Immature natural killer cell (primary cell): ENCODE data around the gene GLRX2. TPM values are rescaled to one million over a fixed set of nuclear protein-coding genes. Genes with fewer than 3 reads are reported as not detected.

Source experiments
- DNase-seq, 3 donors: peaks; one replicate each; pipeline ENCODE4 v3.0.0; 2022; ENCODE audit warnings: mixed read lengths in 1 of 3
- H3K27ac Mint-ChIP-seq, 6 donors: one replicate each; pipeline ENCODE4 v1.8.0; 2020; ENCODE audit warnings: mixed read lengths in 6 of 6, mild to moderate bottlenecking in 5 of 6, inconsistent platforms in 4 of 6, moderate library complexity in 3 of 6
- H3K27me3 Mint-ChIP-seq, 3 donors: one replicate each; pipeline ENCODE4 v1.8.0; 2020 to 2021; ENCODE audit warnings: low read depth in 3 of 3, mild to moderate bottlenecking in 3 of 3, mixed read lengths in 3 of 3, moderate library complexity in 3 of 3, inconsistent platforms in 1 of 3
- H3K36me3 Mint-ChIP-seq, 3 donors: one replicate each; pipeline ENCODE4 v1.8.0; 2020; ENCODE audit warnings: mixed read lengths in 3 of 3, inconsistent platforms in 2 of 3, mild to moderate bottlenecking in 2 of 3
- H3K4me1 Mint-ChIP-seq, 2 donors: one replicate each; pipeline ENCODE4 v1.8.0; 2020; ENCODE audit warnings: inconsistent platforms in 2 of 2, mild to moderate bottlenecking in 2 of 2, mixed read lengths in 2 of 2, moderate library complexity in 1 of 2
- H3K4me3 Mint-ChIP-seq, 5 donors: one replicate each; pipeline ENCODE4 v1.8.0; 2020; ENCODE audit warnings: mild to moderate bottlenecking in 5 of 5, mixed read lengths in 5 of 5, inconsistent platforms in 3 of 5, moderate library complexity in 3 of 5
- H3K9me3 Mint-ChIP-seq, 6 donors: one replicate each; pipeline ENCODE4 v1.8.0; 2020; ENCODE audit warnings: mild to moderate bottlenecking in 6 of 6, mixed read lengths in 6 of 6, inconsistent platforms in 4 of 6, moderate library complexity in 3 of 6
- polyA plus RNA-seq, 3 donors: library from polyadenylated mRNA; unstranded; fragments of 300-500 nt; fragmentation: Illumina TruSeq; gene quantifications; one replicate each; pipeline ENCODE4 v1.2.3, GENCODE V29; 2021

GLRX2 gene, protein sequence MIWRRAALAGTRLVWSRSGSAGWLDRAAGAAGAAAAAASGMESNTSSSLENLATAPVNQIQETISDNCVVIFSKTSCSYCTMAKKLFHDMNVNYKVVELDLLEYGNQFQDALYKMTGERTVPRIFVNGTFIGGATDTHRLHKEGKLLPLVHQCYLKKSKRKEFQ
- polyA plus RNA-seq = 10 to 100 TPM; 12.6 to 21.2 (median 17.5) TPM

DNA sequence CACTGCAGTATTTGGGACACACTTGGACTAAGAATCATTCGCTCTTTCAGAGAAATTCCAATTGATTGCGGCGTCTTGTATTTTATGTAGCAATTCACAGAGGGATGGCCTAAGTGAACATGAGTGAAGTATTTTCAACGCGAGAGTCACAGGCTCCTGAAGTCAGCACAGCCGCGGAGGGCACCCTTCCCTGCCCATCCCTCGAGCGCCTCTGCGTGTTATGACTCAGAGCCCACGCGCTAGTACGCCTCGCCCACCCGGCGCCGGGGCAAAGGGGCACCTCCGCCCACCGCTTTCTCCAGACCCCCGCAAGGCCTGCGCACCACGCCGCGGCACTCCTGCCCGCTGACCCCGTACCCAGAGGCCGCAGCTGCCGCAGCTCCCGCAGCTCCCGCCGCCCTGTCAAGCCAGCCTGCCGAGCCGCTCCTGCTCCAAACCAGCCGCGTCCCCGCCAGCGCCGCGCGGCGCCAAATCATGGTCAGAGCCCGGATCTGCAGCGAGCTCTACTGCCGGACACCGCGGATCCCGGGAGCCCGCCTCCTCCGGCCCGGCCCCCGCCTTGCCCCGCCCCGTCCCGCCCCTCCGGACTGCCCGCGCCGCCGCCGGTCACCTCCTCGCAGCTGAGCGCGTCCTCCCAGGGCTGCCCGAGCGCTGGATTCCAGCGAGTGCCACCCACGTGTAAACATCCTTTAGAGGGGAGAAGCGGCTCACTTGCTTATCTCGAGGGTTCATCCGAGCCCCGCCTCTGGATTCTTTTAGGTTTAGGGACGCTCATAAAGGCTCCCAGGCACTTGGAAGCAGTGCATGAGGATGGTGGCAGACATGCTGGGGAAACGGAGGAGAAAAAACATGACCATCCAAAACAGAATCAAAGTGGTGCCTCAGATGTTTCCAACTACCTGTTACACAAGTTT, at the start of gene GLRX2:
TSS of gene GLRX2 (minus strand) at position 508 of the 914 bp plus-strand sequence. CDS start at position 476, 32 bp downstream.
- peaks cover 0 to 8% (median 0%) of the 10 kb centered on the region in 3 donors for H3K36me3 Mint-ChIP-seq
- DNase-seq = peak; percentile 61 to 64 (median 63)
- H3K27me3 Mint-ChIP-seq = peaks cover 0 to 7% (median 4%) of the 10 kb centered on the region in 3 donors
- H3K27ac Mint-ChIP-seq = peak within 1 kb of the TSS; percentile 83 to 93 (median 89)
- H3K4me1 Mint-ChIP-seq = peaks cover 22 to 26% of the 10 kb centered on the region in 2 donors
- no peaks in the 10 kb centered on the region for H3K9me3 Mint-ChIP-seq
- peak within 1 kb of the TSS; percentile 90 to 98 (median 96) for H3K4me3 Mint-ChIP-seq

DNA sequence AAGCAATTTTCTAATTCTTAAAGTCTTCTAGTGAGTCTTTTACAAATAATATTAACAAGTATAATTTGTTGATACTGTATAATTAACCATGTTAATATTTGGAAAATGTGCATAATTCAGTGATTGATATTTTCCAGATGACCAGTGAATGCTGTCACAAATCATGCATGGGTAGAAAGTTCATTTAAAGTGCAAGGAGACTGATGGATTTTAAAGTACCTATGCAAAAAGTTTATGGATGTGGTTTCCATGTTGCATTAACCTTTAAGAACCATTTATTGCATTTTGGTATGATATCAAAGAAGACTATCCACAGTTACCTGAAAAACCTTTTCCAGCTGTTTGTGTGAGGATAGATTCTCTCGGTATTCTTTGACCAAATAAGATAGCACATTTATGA, 39.8 kb upstream of the GLRX2 start:
- Mint-ChIP-seq H3K27ac (no peak overlapping the region), H3K4me3 (no peak overlapping the region), H3K36me3 (peaks cover 12 to 31% (median 29%) of the 10 kb centered on the region in 3 donors), H3K9me3 (no peaks in the 10 kb centered on the region), H3K4me1 (peaks cover 3 to 17% of the 10 kb centered on the region in 2 donors), H3K27me3 (peaks cover 0 to 2% (median 0%) of the 10 kb centered on the region in 3 donors)
- DNase-seq = no peak

DNA sequence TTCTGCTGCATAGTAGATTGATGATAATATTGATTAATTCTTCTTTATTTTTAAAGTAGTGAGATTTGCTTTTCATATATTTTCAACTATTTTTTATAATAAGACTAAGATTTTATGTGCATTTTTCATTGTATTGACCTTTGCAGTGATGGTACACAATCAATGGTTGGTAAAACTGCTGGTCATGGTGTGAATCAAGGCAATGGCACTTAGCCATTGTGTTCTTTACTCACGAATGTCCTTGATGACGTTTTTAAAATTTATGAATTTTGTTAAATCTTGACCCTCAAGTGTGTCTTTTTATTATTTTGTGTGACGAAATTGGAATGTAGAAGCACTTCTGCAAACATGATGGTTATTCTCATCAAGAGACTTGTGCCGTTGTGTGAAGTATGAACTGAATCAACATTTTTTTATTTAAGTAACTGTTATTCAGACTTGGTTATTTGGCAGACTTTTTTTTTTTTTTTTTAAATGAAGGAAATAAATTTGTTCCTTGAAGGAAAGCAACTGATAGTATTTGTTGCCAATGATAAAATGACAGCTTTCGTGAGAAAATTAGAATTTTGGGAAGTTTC, 39.2 kb upstream of the GLRX2 start:
- Mint-ChIP-seq H3K9me3 (no peaks in the 10 kb centered on the region), H3K36me3 (peaks cover 17 to 36% (median 35%) of the 10 kb centered on the region in 3 donors), H3K4me1 (peaks cover 4 to 23% of the 10 kb centered on the region in 2 donors), H3K4me3 (no peak overlapping the region), H3K27ac (no peak overlapping the region), H3K27me3 (peaks cover 0 to 2% (median 0%) of the 10 kb centered on the region in 3 donors)
- no peak for DNase-seq

DNA sequence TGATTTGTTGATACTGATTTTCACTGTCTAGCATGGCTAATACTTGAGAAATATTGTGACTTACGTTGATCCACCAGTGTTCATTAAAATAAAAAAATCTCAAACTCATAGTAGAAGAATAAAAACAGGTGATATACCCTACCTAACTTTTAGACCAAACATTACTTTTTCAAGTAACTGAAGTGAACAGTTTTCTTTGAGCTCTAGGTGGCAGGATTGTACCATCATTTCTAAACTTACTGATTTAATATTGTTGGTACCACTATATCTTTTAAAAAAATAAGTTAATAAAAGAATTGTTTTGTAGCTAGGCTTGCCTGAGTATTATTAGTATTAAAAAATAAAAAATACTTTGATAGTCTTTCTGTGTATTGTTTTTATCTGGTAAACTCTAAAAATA, 38.1 kb upstream of the GLRX2 start:
- no peak overlapping the region for H3K4me3 Mint-ChIP-seq
- H3K36me3 Mint-ChIP-seq = peaks cover 19 to 40% (median 36%) of the 10 kb centered on the region in 3 donors
- H3K4me1 Mint-ChIP-seq = peaks cover 6 to 27% of the 10 kb centered on the region in 2 donors
- H3K9me3 Mint-ChIP-seq = no peaks in the 10 kb centered on the region
- no peak for DNase-seq
- H3K27ac Mint-ChIP-seq = peak overlapping the region in 2 of 6 donors; percentile 7 to 59
- peaks cover 0 to 2% (median 0%) of the 10 kb centered on the region in 3 donors for H3K27me3 Mint-ChIP-seq

DNA sequence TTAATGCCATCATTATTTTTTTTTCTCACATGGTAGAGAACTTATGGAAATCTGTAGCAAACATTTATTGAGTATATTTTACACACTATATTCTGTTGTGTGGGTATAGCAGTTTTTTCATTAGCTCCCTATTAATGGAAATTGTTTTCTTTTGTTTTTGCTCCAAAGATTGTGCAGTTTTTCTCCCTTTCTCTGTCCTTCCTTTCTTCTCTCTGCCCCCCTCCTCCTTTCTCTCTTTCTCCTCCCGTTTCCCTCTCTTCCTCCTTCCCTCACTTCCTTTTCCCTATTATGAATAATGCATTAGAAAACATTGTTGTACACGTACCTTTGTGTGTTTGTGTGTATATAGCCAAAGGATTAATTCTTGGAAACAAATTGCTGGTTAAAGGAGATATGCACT, 37.2 kb upstream of the GLRX2 start:
- H3K9me3 Mint-ChIP-seq = no peaks in the 10 kb centered on the region
- H3K4me3 Mint-ChIP-seq = no peak overlapping the region
- H3K36me3 Mint-ChIP-seq = peaks cover 17 to 42% (median 28%) of the 10 kb centered on the region in 3 donors
- peaks cover 0 to 2% (median 0%) of the 10 kb centered on the region in 3 donors for H3K27me3 Mint-ChIP-seq
- DNase-seq = no peak
- H3K27ac Mint-ChIP-seq = peak overlapping the region in 2 of 6 donors; percentile 7 to 37
- peaks cover 7 to 36% of the 10 kb centered on the region in 2 donors for H3K4me1 Mint-ChIP-seq

DNA sequence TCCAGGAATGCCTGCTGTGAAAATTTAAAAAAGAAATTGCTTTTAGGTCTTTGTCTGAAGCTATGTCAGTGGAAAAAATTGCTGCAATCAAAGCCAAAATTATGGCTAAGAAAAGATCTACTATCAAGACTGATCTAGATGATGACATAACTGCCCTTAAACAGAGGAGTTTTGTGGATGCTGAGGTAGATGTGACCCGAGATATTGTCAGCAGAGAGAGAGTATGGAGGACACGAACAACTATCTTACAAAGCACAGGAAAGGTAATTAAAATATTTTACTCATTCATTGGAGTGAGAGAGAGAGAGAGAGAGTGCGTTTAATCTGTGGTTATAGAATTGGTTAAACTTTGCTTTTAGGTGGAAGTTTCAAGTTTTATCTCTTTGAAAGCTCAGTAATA, 36.6 kb upstream of the GLRX2 start:
- H3K27me3 Mint-ChIP-seq = peaks cover 0 to 2% (median 0%) of the 10 kb centered on the region in 3 donors
- H3K36me3 Mint-ChIP-seq = peaks cover 17 to 46% (median 30%) of the 10 kb centered on the region in 3 donors
- peaks cover 9 to 42% of the 10 kb centered on the region in 2 donors for H3K4me1 Mint-ChIP-seq
- no peak overlapping the region for H3K4me3 Mint-ChIP-seq
- no peaks in the 10 kb centered on the region for H3K9me3 Mint-ChIP-seq
- H3K27ac Mint-ChIP-seq = no peak overlapping the region
- no peak for DNase-seq

DNA sequence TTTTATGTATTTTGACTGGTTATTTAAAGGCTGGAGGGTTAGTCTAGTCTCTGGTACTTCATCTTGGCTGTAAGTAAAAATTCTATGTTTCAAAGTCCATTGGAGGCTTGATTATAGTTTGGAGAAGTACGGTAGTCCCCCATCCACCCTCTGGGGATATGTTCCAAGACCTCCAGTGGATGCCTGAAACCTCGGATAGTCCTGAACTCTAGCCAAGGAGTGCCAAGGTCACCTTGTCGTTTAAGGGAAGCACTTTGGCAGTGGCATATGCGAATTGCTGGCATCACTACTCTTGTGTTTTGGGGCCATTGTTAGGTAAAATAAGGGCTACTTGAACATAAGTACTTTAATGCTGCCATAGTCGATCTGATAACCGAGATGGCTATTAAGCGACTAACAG, 35.0 kb upstream of the GLRX2 start:
- DNase-seq = no peak
- Mint-ChIP-seq H3K4me3 (no peak overlapping the region), H3K27ac (peak overlapping the region in 1 of 6 donors; percentile 34), H3K27me3 (peaks cover 0 to 2% (median 0%) of the 10 kb centered on the region in 3 donors), H3K9me3 (no peaks in the 10 kb centered on the region), H3K36me3 (peaks cover 8 to 41% (median 22%) of the 10 kb centered on the region in 3 donors), H3K4me1 (peaks cover 11 to 51% of the 10 kb centered on the region in 2 donors)

DNA sequence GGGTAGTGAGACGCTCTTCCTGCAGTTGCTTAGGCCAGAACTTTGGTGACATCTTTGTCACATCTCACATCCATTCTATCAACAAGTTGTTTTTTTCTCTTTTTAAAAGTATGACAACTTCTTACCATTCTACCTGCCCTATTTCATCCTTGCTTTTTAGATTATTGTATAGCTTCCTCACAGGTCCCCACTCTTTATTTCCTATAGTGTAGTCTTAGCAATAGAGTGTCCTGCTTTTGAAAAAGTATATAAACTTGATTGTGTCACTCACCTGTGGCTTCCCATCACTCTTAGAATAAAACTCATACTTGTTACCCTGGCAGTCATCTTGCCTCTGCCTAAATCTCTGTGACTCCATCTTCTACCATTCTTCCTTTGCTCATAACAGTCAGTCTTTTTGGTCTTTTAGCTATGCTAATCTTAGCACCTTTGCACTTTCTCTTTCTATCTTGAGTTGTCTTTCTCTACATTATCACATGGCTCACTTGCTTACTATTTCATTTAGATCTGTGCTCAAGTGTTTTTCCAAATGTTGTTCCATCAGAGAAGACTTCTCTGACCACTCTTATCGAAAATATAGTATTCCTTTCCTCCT, 26.1 kb upstream of the GLRX2 start:
- H3K27ac Mint-ChIP-seq = peak overlapping the region in 5 of 6 donors; percentile 0 to 76 (median 7)
- no peaks in the 10 kb centered on the region for H3K9me3 Mint-ChIP-seq
- H3K36me3 Mint-ChIP-seq = peaks cover 17 to 27% (median 23%) of the 10 kb centered on the region in 3 donors
- H3K4me3 Mint-ChIP-seq = no peak overlapping the region
- no peak for DNase-seq
- no peaks in the 10 kb centered on the region for H3K27me3 Mint-ChIP-seq
- peaks cover 31 to 67% of the 10 kb centered on the region in 2 donors for H3K4me1 Mint-ChIP-seq

DNA sequence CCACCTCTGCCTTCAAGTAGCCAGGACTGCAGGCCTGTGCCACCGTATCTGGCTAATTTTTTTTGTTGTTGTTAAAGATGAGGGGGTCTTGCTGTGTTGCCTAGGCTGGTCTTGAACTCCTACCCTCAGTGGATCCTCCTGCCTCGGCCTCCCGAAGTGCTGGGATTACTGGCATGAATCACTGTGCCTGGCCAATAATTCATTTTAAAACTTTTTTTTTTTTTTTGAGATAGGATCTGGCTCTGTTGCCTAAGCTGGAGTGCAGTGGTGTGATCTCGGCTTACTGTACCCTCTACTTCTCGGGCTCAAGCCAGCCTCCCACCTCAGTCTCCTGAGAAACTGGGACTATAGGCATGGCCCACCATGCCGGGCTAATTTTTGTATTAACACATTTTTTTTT, 20.2 kb upstream of the GLRX2 start:
- Mint-ChIP-seq H3K27ac (no peak overlapping the region), H3K4me1 (peaks cover 49 to 72% of the 10 kb centered on the region in 2 donors), H3K4me3 (no peak overlapping the region)

DNA sequence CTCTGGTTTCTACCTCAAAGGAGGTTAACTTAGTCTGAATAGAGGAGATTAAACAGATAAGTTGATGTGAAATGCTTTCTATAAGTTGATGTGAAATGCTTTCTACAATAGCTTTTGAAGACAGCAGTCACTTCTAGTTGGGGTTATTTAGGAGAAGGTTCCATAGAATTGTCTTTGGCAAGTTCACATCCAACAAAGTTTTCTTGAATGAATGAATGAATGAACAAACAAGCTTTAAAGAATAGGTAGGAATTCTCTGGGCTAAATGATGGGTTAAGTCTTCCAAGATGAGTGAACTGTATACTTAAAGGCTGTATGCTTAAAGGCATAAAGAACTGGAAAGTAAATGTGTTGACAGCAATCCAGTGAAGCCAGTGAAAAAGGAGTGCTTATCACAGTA, 18.5 kb upstream of the GLRX2 start:
- Mint-ChIP-seq H3K4me3 (peak overlapping the region; percentile 92 to 98 (median 94)), H3K4me1 (peaks cover 47 to 71% of the 10 kb centered on the region in 2 donors), H3K36me3 (peaks cover 0 to 5% (median 0%) of the 10 kb centered on the region in 3 donors), H3K9me3 (no peaks in the 10 kb centered on the region), H3K27ac (peak overlapping the region in 2 of 6 donors; percentile 32 to 51), H3K27me3 (peaks cover 2 to 4% (median 3%) of the 10 kb centered on the region in 3 donors)
- no peak for DNase-seq

More for the DNA sequence above, 20.2 kb upstream of the GLRX2 start:
- no peak for DNase-seq
- peaks cover 2 to 4% (median 3%) of the 10 kb centered on the region in 3 donors for H3K27me3 Mint-ChIP-seq
- peaks cover 4 to 9% (median 5%) of the 10 kb centered on the region in 3 donors for H3K36me3 Mint-ChIP-seq
- H3K9me3 Mint-ChIP-seq = no peaks in the 10 kb centered on the region

DNA sequence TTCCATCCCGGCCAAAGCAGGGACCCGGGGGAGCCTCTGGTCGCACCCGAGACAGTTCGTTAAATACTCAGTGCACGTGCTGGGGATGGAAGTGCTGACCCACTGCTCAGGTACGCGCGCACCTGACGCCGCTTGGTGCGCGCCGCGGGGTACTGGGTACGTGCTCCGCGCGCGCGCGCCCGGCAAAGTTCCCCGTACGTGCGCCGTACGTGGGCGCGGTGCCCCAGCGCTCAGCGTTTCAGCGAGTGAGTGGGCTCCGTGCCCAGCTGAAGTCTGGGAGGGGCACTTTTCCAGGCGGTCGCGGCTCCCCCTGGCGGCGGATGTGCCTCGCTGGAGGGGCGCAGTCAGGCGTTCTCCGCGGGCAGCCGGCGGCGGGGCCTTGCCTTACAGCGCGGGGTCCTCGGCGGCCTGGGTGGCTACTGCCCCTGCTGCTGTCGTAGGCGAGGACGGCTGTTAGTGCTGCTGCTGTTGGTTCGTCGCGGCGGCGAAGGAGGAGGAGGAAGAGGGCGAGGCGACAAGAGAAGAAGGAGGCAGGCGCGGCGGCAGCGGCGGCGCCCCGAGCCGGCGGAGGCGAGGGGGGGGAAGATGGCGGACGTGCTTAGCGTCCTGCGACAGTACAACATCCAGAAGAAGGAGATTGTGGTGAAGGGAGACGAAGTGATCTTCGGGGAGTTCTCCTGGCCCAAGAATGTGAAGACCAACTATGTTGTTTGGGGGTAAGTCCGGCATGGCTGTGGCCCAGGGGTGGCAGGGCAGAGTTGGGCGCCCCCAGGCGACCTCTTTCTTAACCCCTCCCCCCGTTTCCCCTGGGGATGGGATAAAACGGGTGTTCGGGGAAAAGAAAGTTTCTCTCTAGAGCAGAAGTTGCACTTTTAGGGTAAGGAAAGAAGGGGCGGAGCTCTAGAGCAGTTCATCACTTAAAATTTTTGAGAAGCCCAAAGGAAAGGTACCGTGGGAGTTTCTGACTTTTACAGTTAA, 16.7 kb upstream of the GLRX2 start, which contains the start of gene CDC73:
TSS of gene CDC73 (plus strand) at position 416 of the 978 bp plus-strand sequence. CDS start at position 586, 170 bp downstream.
- peaks cover 43 to 62% of the 10 kb centered on the region in 2 donors for H3K4me1 Mint-ChIP-seq
- no peaks in the 10 kb centered on the region for H3K9me3 Mint-ChIP-seq
- DNase-seq = peak; percentile 99
- H3K4me3 Mint-ChIP-seq = peak within 1 kb of the TSS; percentile 92 to 98 (median 94)
- H3K27me3 Mint-ChIP-seq = peaks cover 2 to 7% (median 3%) of the 10 kb centered on the region in 3 donors
- H3K36me3 Mint-ChIP-seq = peaks cover 0 to 5% (median 0%) of the 10 kb centered on the region in 3 donors
- peak within 1 kb of the TSS; percentile 93 to 97 (median 95) for H3K27ac Mint-ChIP-seq

DNA sequence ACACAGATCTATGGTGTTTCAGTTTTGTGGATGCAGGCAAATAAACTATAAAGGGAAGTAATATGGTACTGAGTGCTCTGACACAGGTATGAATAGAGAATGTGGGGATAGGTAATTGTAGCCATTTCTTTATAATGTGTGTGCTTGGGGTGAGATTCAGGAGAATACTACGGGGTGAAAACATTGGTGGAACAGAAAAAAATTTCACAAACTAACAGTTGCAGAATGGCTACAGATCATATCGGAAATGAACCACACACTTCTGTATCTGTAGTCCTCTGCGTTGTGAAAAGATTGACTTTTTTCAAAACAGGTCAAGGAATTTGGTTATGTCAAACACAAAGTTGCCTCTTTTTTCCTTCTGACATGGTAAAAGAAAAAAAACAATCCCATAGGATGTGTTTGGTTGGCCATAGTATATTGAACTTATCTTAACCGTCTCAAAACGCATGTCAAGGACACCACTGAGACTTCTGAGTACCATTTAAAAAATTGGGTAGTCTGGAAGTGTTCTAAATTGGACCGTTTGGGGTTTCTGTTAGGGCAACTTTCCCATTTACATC, 15.5 kb upstream of the GLRX2 start:
- Mint-ChIP-seq H3K4me3 (peak overlapping the region; percentile 92 to 98 (median 94)), H3K36me3 (peaks cover 0 to 2% (median 0%) of the 10 kb centered on the region in 3 donors), H3K27ac (peak overlapping the region; percentile 76 to 97 (median 94)), H3K4me1 (peaks cover 39 to 52% of the 10 kb centered on the region in 2 donors), H3K9me3 (no peaks in the 10 kb centered on the region), H3K27me3 (peaks cover 2 to 7% (median 5%) of the 10 kb centered on the region in 3 donors)
- DNase-seq = no peak
